Stimulated activated CD4-positive, alpha-beta T cell treated with anti-CD3 and anti-CD28 coated beads, Interleukin-12 subunit alpha, Interleukin-12 subunit beta, amount 100 ng/mL, for 48 hours (primary cell): ENCODE data around the gene KCNF1.
"Not testable (repeated sequence)": the region's sequence is repeated elsewhere in the genome, so short reads cannot be mapped to it uniquely, and the experiment has no call there.

Experiments
- DNase-seq, 3 donors: peaks; one replicate each; pipeline ENCODE4 v3.0.0-alpha.2; 2020; ENCODE audit warnings: low read depth in 2 of 3, low spot score in 1 of 3

KCNF1 gene

GRCh38 chr2:10939058-10939457, 27.3 kb downstream of the KCNF1 start:
- DNase-seq: no peak

GRCh38 chr2:10940596-10940995, 28.9 kb downstream of the KCNF1 start:
- DNase-seq: no peak

- no peak for DNase-seq
Observed at GRCh38 chr2:10941383-10941782, 29.6 kb downstream of the KCNF1 start.

- no peak for DNase-seq
Observed at GRCh38 chr2:10944799-10945198, 33.1 kb downstream of the KCNF1 start.

GRCh38 chr2:10946394-10946793, 34.7 kb downstream of the KCNF1 start:
- no peak for DNase-seq

GRCh38 chr2:10947005-10947440, 35.3 kb downstream of the KCNF1 start:
- no peak for DNase-seq

GRCh38 chr2:10947446-10948187, 35.9 kb downstream of the KCNF1 start:
- no peak for DNase-seq

GRCh38 chr2:10948188-10948564, 36.4 kb downstream of the KCNF1 start:
- no peak for DNase-seq

GRCh38 chr2:10948606-10949230, 37.0 kb downstream of the KCNF1 start:
- no peak for DNase-seq

GRCh38 chr2:10949835-10950234, 38.1 kb downstream of the KCNF1 start:
- no peak for DNase-seq

- no peak for DNase-seq
Observed at GRCh38 chr2:10951558-10952414, 40.1 kb downstream of the KCNF1 start.

GRCh38 chr2:10954416-10954815, 42.7 kb downstream of the KCNF1 start:
- DNase-seq: no peak

- no peak for DNase-seq
Observed at GRCh38 chr2:10954856-10955818, 43.4 kb downstream of the KCNF1 start.

- DNase-seq: no peak
Observed at GRCh38 chr2:10956006-10956790, 44.5 kb downstream of the KCNF1 start.

- no peak for DNase-seq
Observed at GRCh38 chr2:10957391-10957790, 45.7 kb downstream of the KCNF1 start.

- DNase-seq: not testable (repeated sequence)
Observed at GRCh38 chr2:10958452-10958851, 46.7 kb downstream of the KCNF1 start.

- no peak for DNase-seq
Observed at GRCh38 chr2:10960606-10961489, 49.1 kb downstream of the KCNF1 start.

- DNase-seq: no peak
Observed at GRCh38 chr2:10961490-10961875, 49.7 kb downstream of the KCNF1 start.

GRCh38 chr2:10962004-10962403, 50.3 kb downstream of the KCNF1 start:
- no peak for DNase-seq
